NCI-H2081 treated with DMSO at 0.1 percent for 48 hours (cell line): ENCODE measurements around the gene UBE2I.
"Not testable (repeated sequence)": the region's sequence is repeated elsewhere in the genome, so short reads cannot be mapped to it uniquely, and the experiment has no call there.

Experiments used
- DNase-seq: peaks from one replicate; lab custom pipeline; 2025; lab: John Stamatoyannopoulos, UW

Gene UBE2I

GRCh38 chr16:1314399-1315068, 5.1 kb downstream of the UBE2I start:
- DNase-seq: no peak

- DNase-seq: no peak
Observed at GRCh38 chr16:1315081-1316032, 5.9 kb downstream of the UBE2I start.

- DNase-seq: no peak
Observed at GRCh38 chr16:1316033-1316405, 6.6 kb downstream of the UBE2I start.

- DNase-seq: no peak
Observed at GRCh38 chr16:1317479-1318267, 8.2 kb downstream of the UBE2I start.

GRCh38 chr16:1318268-1318545, 8.8 kb downstream of the UBE2I start:
- DNase-seq: no peak

GRCh38 chr16:1319041-1319440, 9.6 kb downstream of the UBE2I start:
- DNase-seq: no peak

GRCh38 chr16:1320097-1320496, 10.7 kb downstream of the UBE2I start:
- DNase-seq: no peak

GRCh38 chr16:1320658-1321240, 11.3 kb downstream of the UBE2I start:
- no peak for DNase-seq

- DNase-seq: no peak
Observed at GRCh38 chr16:1322407-1322806, 13.0 kb downstream of the UBE2I start.

- no peak for DNase-seq
Observed at GRCh38 chr16:1323296-1324239, 14.1 kb downstream of the UBE2I start.

GRCh38 chr16:1324286-1324826, 14.9 kb downstream of the UBE2I start:
- DNase-seq: no peak

- DNase-seq: no peak
Observed at GRCh38 chr16:1325261-1325660, 15.8 kb downstream of the UBE2I start.

- DNase-seq: no peak
Observed at GRCh38 chr16:1325673-1326371, 16.4 kb downstream of the UBE2I start.

- DNase-seq: no peak
Observed at GRCh38 chr16:1326391-1326790, 17.0 kb downstream of the UBE2I start.

GRCh38 chr16:1326946-1327618, 17.6 kb downstream of the UBE2I start:
- DNase-seq: no peak

GRCh38 chr16:1327619-1327947, 18.1 kb downstream of the UBE2I start:
- no peak for DNase-seq

GRCh38 chr16:1328136-1328535, 18.7 kb downstream of the UBE2I start:
- not testable (repeated sequence) for DNase-seq

- DNase-seq: not testable (repeated sequence)
Observed at GRCh38 chr16:1328961-1329360, 19.5 kb downstream of the UBE2I start.

GRCh38 chr16:1330260-1330914, 21.0 kb downstream of the UBE2I start:
- DNase-seq: no peak
